ENCODE data around the gene BUD13.

DNA sequence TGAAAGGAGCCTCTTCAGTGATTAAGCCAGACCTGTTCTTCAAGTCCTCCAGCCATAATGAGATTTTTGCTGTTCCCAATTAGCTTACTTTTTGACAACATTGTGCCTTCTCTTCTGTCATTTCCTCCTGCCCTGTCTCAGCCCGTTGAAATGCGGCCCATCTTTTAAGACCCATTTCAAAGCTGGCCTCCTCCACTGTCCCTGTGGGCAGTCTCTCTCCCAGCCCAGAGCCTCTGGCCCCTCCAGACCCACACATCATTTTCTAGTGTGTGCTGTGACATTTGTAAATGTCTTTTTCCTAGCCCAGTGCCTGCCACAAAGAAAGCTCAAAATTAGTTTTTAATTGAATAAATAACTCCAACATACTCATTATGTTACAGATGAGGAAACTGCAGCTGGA is 70.9 kb downstream of the BUD13 start:
- TF ChIP-seq, protein P1, sequence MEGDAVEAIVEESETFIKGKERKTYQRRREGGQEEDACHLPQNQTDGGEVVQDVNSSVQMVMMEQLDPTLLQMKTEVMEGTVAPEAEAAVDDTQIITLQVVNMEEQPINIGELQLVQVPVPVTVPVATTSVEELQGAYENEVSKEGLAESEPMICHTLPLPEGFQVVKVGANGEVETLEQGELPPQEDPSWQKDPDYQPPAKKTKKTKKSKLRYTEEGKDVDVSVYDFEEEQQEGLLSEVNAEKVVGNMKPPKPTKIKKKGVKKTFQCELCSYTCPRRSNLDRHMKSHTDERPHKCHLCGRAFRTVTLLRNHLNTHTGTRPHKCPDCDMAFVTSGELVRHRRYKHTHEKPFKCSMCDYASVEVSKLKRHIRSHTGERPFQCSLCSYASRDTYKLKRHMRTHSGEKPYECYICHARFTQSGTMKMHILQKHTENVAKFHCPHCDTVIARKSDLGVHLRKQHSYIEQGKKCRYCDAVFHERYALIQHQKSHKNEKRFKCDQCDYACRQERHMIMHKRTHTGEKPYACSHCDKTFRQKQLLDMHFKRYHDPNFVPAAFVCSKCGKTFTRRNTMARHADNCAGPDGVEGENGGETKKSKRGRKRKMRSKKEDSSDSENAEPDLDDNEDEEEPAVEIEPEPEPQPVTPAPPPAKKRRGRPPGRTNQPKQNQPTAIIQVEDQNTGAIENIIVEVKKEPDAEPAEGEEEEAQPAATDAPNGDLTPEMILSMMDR (conservative IDR thresholded peaks at IDR 0.05; ENCODE audit: low read length): no peak
- TF ChIP-seq EZH2phosphoT487 (IDR thresholded peaks at IDR 0.05; ENCODE audit: borderline replicate concordance): no peak
